Hepatocyte (in vitro differentiated cells): ENCODE data around the gene LARP1. TPM values are rescaled to one million over a fixed set of nuclear protein-coding genes. Genes with fewer than 3 reads are reported as not detected.
"Not testable (repeated sequence)": the region's sequence is repeated elsewhere in the genome, so short reads cannot be mapped to it uniquely, and the experiment has no call there.

Source experiments
- DNase-seq: peaks from one replicate; pipeline ENCODE4 v3.0.0-alpha.2; 2016; ENCODE audit warnings: low spot score
- H2AFZ ChIP-seq: fragments of 200-600 bp; sonication (generic); 2 replicates; pipeline ENCODE4 v1.6.0; 2016; ENCODE audit warnings: antibody characterized with exemption, mild to moderate bottlenecking
- H3K27ac ChIP-seq: fragments of 200-600 bp; sonication (generic); 2 replicates; pipeline ENCODE4 v1.5.1; 2016; ENCODE audit warnings: mild to moderate bottlenecking
- H3K27me3 ChIP-seq: fragments of 200-600 bp; sonication (generic); 2 replicates; pipeline ENCODE4 v1.6.1; 2016
- H3K36me3 ChIP-seq: fragments of 200-600 bp; sonication (generic); replicated peaks from 2 replicates; pipeline ENCODE4 v1.5.1; 2016; ENCODE audit warnings: low read depth; ENCODE audit not compliant: insufficient read depth
- H3K4me1 ChIP-seq: fragments of 200-600 bp; sonication (generic); 2 replicates; pipeline ENCODE4 v1.5.1; 2016; ENCODE audit warnings: mild to moderate bottlenecking, moderate library complexity; ENCODE audit not compliant: insufficient read depth
- H3K4me2 ChIP-seq: fragments of 200-600 bp; sonication (generic); 2 replicates; pipeline ENCODE4 v1.6.0; 2016
- H3K4me3 ChIP-seq: fragments of 200-600 bp; sonication (generic); 2 replicates; pipeline ENCODE4 v1.5.1; 2016; ENCODE audit warnings: mild to moderate bottlenecking
- H3K79me2 ChIP-seq: fragments of 200-600 bp; sonication (generic); 2 replicates; pipeline ENCODE4 v1.6.0; 2017; ENCODE audit warnings: mild to moderate bottlenecking
- H3K9me2 ChIP-seq: fragments of 200-600 bp; sonication (generic); replicated peaks from 2 replicates; pipeline ENCODE4 v1.6.0; 2017; ENCODE audit warnings: mild to moderate bottlenecking; ENCODE audit not compliant: insufficient read depth
- H3K9me3 ChIP-seq: fragments of 200-600 bp; sonication (generic); 2 replicates; pipeline ENCODE4 v1.5.1; 2016; ENCODE audit warnings: low read depth, mild to moderate bottlenecking
- H4K20me1 ChIP-seq: fragments of 200-600 bp; sonication (generic); 2 replicates; pipeline ENCODE4 v1.6.0; 2016; ENCODE audit warnings: mild to moderate bottlenecking; ENCODE audit not compliant: insufficient read depth, poor library complexity, severe bottlenecking
- CTCF ChIP-seq: fragments of 200-600 bp; sonication (generic); IDR thresholded peaks from 2 replicates; pipeline ENCODE4 v1.5.1; 2016; ENCODE audit warnings: antibody characterized with exemption, mild to moderate bottlenecking; ENCODE audit not compliant: poor library complexity
- EZH2 ChIP-seq: fragments of 200-600 bp; sonication (generic); IDR thresholded peaks from 2 replicates; pipeline ENCODE4 v1.6.1; 2016; ENCODE audit warnings: antibody characterized with exemption, mild to moderate bottlenecking, borderline replicate concordance
- EZH2phosphoT487 ChIP-seq: fragments of 200-600 bp; sonication (generic); IDR thresholded peaks from one replicate; pipeline ENCODE4 v1.6.1; 2018; ENCODE audit warnings: antibody characterized with exemption, mild to moderate bottlenecking, low read depth, moderate library complexity; ENCODE audit not compliant: unreplicated experiment, severe bottlenecking
- WGBS: methylation state at CpG from one replicate; pipeline ENCODE4 v1.1.6; 2016; ENCODE audit warnings: low lambda C conversion rate; ENCODE audit errors: missing lambda C conversion rate; 5-methylcytosine and 5-hydroxymethylcytosine counted together
- polyA plus RNA-seq: library from polyadenylated mRNA; unstranded; fragments of >200 nt; fragmentation: Nextera tagmentation; extraction: Ambion mirVana; gene quantifications from 2 replicates; pipeline ENCODE4 v1.2.1, GENCODE V29; 2016
- total RNA-seq: library from RNA; depleted of rRNA; stranded (reverse); fragments of >200 nt; gene quantifications from 2 replicates; pipeline ENCODE4 v1.2.3, GENCODE V29; 2014

LARP1 gene
- total and polyA plus RNA-seq, 2 experiments from 2014 or later, result 62.9 to 75.0 TPM

- DNase-seq, result no peak
- no peak overlapping the region for H3K4me2 ChIP-seq
- no peaks in the 10 kb centered on the region for H3K4me1 ChIP-seq
- H4K20me1 ChIP-seq, result no peaks in the 10 kb centered on the region
- no peaks in the 10 kb centered on the region for H3K9me3 ChIP-seq
- H3K27ac ChIP-seq, result no peak overlapping the region
- no peaks in the 10 kb centered on the region for H3K36me3 ChIP-seq
- H3K9me2 ChIP-seq, result no peaks in the 10 kb centered on the region
- H2AFZ ChIP-seq, result no peak overlapping the region
- H3K4me3 ChIP-seq, result no peak overlapping the region
- TF ChIP-seq CTCF (no peak), EZH2phosphoT487 (no peak), EZH2 (no peak)
- H3K79me2 ChIP-seq, result no peaks in the 10 kb centered on the region
- H3K27me3 ChIP-seq, result no peaks in the 10 kb centered on the region
- WGBS, result 91% methylated on average over 1 of the region's 1 CpG
These were observed 9.8 kb upstream of the LARP1 start for GRCh38 chr5:154745349-154745748.

GRCh38 chr5:154749491-154749890 is 5.7 kb upstream of the LARP1 start:
- Histone ChIP-seq H3K36me3 (no peaks in the 10 kb centered on the region), H2AFZ (no peak overlapping the region), H3K79me2 (no peaks in the 10 kb centered on the region), H3K4me2 (no peak overlapping the region), H3K9me2 (no peaks in the 10 kb centered on the region), H3K9me3 (no peaks in the 10 kb centered on the region), H4K20me1 (no peaks in the 10 kb centered on the region), H3K4me1 (peaks cover 14% of the 10 kb centered on the region), H3K27me3 (no peaks in the 10 kb centered on the region), H3K27ac (no peak overlapping the region), H3K4me3 (no peak overlapping the region)
- TF ChIP-seq CTCF, result no peak
- TF ChIP-seq EZH2phosphoT487, result no peak
- TF ChIP-seq EZH2, result no peak
- 81% methylated on average over 1 of the region's 1 CpG for WGBS
- DNase-seq, result no peak

- H3K9me2 ChIP-seq, H3K27me3 ChIP-seq: not testable (repeated sequence)
These were observed 4.5 kb upstream of the LARP1 start for GRCh38 chr5:154750641-154751040.

DNA sequence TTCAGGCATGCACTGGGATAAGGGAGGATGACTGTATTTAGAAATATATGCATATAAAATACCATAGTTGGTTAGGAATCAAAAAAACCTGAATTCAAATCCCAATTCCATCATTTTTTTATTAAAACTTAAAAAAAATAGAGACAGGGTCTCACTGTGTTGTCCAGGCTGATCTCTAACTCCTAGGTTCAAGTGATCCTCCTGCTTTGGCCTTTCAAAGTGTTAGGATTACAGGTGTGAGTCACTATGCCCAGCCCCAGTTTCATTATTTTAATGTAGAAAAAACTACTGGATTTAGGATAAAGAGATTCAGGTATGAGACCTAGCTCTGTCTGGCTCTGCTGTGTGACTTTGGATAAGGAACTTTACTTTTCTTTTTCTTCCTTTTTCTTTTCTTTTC is 3.3 kb upstream of the LARP1 start:
- no peak overlapping the region for H3K4me3 ChIP-seq
- H4K20me1 ChIP-seq, result no peaks in the 10 kb centered on the region
- H3K27ac ChIP-seq, result no peak overlapping the region
- H2AFZ ChIP-seq, result no peak overlapping the region
- H3K4me1 ChIP-seq, result peaks cover 16% of the 10 kb centered on the region
- H3K9me3 ChIP-seq, result no peaks in the 10 kb centered on the region
- H3K36me3 ChIP-seq, result no peaks in the 10 kb centered on the region
- DNase-seq, result no peak
- TF ChIP-seq EZH2phosphoT487 (no peak), EZH2 (no peak), CTCF (no peak)
- H3K4me2 ChIP-seq, result no peak overlapping the region
- no peaks in the 10 kb centered on the region for H3K9me2 ChIP-seq
- H3K79me2 ChIP-seq, result peaks cover 16% of the 10 kb centered on the region
- no peaks in the 10 kb centered on the region for H3K27me3 ChIP-seq

More at GRCh38 chr5:154750641-154751040, 4.5 kb upstream of the LARP1 start:
- not testable (repeated sequence) for H2AFZ ChIP-seq, H3K9me3 ChIP-seq, H3K4me2 ChIP-seq, H4K20me1 ChIP-seq, H3K79me2 ChIP-seq, H3K36me3 ChIP-seq, H3K27ac ChIP-seq, DNase-seq, H3K4me3 ChIP-seq
- peaks cover 16% of the 10 kb centered on the region for H3K4me1 ChIP-seq
- WGBS, result 96% methylated on average over 2 of the region's 2 CpGs
